GM12892 (cell line): ENCODE measurements around the gene ZNF660.
"Not testable (repeated sequence)": the region's sequence is repeated elsewhere in the genome, so short reads cannot be mapped to it uniquely, and the experiment has no call there.

ENCODE experiments used
- POLR2A ChIP-seq: IDR thresholded peaks from 2 replicates; pipeline ENCODE4 v1.6.1; 2011; ENCODE audit warnings: low read depth, low read length, control low read depth
- TAF1 ChIP-seq: IDR thresholded peaks from 2 replicates; pipeline ENCODE4 v1.6.1; 2011; ENCODE audit warnings: low read depth, mild to moderate bottlenecking, control low read depth, low read length, borderline replicate concordance

DNA sequence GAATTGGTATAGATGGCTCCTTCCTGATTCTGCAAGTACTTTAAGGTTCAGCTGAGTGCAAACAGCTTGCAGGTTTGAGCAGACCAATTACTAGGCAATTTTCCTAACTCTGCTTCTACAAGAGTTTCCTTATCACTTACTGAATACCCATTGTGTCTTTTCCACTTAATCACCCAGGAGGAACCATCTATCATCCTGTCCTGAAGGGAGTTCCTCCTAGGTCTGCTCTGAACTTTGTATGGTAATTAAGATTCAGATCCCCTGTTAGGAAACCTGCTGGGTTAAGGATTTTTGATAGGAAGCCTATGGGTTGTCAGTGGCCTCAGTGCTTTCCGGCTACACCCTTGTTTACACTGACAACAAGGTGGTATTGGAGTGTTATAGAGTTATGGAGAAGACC, 40.0 kb upstream of the ZNF660 start:
- not testable (repeated sequence) for TF ChIP-seq TAF1, POLR2A
